Measurements from ENCODE around the gene UBFD1. TPM values are rescaled to one million over a fixed set of nuclear protein-coding genes. Genes with fewer than 3 reads are reported as not detected.

The UBFD1 gene
- total RNA-seq, 6 experiments from 2014 or later = 27.6 to 50.5 (median 37.4) TPM

GRCh38 chr16:23523321-23523720 lies 34.2 kb upstream of the UBFD1 start:
- H3K27me3 ChIP-seq = no peaks in the 10 kb centered on the region
- no peak overlapping the region for H3K27ac ChIP-seq
- DNase-seq = no peak
- H3K9me3 ChIP-seq = no peaks in the 10 kb centered on the region
- WGBS (ENCODE audit: insufficient coverage, low coverage, low lambda C conversion rate, missing lambda C conversion rate) = 90% methylated on average over 3 of the region's 6 CpGs
- ATAC-seq = peak; percentile 31 to 74 (median 58)
- no peak overlapping the region for H3K4me3 ChIP-seq
- no peaks in the 10 kb centered on the region for H3K4me1 ChIP-seq
- intact Hi-C loops (cut with DNase I) = no loop called here
- peaks cover 0 to 33% (median 13%) of the 10 kb centered on the region in 4 donors for H3K36me3 ChIP-seq
- TF ChIP-seq CTCF (IDR thresholded peaks at IDR 0.05) (no peak), POLR2A (IDR thresholded peaks at IDR 0.05) (no peak)

DNA sequence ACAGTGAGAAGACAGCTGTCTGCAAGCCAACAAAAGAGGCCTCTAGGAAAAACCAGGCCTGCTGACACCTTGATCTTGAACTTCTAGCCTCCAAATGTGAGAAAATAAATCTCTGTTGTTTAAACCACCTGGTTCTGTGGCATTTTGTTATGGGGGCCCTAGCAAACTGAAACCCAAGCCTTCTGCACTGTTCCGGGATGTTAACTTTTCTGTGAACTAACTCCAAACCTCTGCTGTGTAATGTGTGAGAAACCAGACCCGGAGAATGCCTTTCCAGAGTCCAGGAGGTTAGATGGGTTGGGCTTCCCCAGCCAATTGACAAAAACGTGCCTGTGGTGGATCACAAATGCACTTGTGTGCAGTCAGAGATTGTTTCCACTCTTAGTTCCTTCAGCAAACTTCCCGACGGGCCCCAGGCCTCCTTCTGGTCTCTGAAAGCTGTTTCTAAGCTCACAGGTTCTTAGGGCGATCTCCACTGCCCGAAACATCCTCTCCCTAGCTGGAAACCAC lies 33.6 kb upstream of the UBFD1 start:
- Histone ChIP-seq H3K4me3 (no peak overlapping the region), H3K27ac (no peak overlapping the region), H3K9me3 (no peaks in the 10 kb centered on the region), H3K36me3 (peaks cover 0 to 39% (median 14%) of the 10 kb centered on the region in 4 donors), H3K27me3 (no peaks in the 10 kb centered on the region), H3K4me1 (no peaks in the 10 kb centered on the region)
- intact Hi-C loops (cut with DNase I) = no loop called here
- ATAC-seq = no peak
- no peak for DNase-seq
- 81% methylated on average over 4 of the region's 7 CpGs for WGBS (ENCODE audit: insufficient coverage, low coverage, low lambda C conversion rate, missing lambda C conversion rate)
- TF ChIP-seq CTCF (IDR thresholded peaks at IDR 0.05) = no peak
- TF ChIP-seq POLR2A (IDR thresholded peaks at IDR 0.05) = no peak

GRCh38 chr16:23524886-23525285 lies 32.6 kb upstream of the UBFD1 start:
- intact Hi-C loops (cut with DNase I) = no loop called here
- TF ChIP-seq CTCF (IDR thresholded peaks at IDR 0.05) (no peak), POLR2A (IDR thresholded peaks at IDR 0.05) (no peak)
- Histone ChIP-seq H3K27me3 (no peaks in the 10 kb centered on the region), H3K27ac (no peak overlapping the region), H3K9me3 (no peaks in the 10 kb centered on the region), H3K4me3 (no peak overlapping the region), H3K36me3 (peaks cover 0 to 43% (median 16%) of the 10 kb centered on the region in 4 donors), H3K4me1 (no peaks in the 10 kb centered on the region)
- no peak for ATAC-seq
- 89% methylated on average over 3 of the region's 3 CpGs for WGBS (ENCODE audit: insufficient coverage, low coverage, low lambda C conversion rate, missing lambda C conversion rate)
- DNase-seq = no peak

DNA sequence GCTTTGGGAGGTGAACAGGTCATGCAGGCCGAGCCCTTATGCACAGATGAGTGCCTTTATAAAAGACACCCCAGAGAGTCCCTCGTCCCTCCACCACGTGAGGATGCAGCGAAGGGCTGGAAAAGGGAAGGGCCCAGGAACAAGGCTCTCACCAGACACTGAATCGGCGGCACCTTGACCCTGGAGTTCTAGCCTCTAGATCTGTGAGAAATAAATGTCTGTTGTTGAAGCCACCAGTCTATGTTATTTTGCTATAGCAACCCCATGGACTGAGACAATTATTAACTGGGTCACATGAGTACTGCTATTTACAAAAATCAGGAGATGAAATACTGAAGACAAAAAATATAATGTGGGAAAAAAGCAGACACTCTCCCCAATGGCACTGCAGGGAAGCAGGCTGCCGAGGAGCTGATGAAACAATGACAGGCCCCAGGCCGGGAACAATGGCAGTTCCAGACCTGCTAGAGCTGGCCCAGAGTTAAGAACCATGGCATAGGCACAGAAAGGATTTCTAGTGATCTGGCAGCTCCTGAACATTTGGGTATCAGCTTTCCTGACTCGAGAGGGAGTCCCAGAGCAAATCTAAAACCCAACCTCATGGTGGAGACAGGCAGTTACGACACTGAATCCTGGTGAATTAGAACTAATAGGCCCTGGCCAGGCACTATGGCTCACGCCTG lies 29.4 kb upstream of the UBFD1 start:
- H3K36me3 ChIP-seq = peaks cover 0 to 51% (median 10%) of the 10 kb centered on the region in 4 donors
- no peak overlapping the region for H3K27ac ChIP-seq

More for the DNA sequence above, 29.4 kb upstream of the UBFD1 start:
- H3K4me1 ChIP-seq = no peaks in the 10 kb centered on the region
- WGBS (ENCODE audit: insufficient coverage, low coverage, low lambda C conversion rate, missing lambda C conversion rate) = 75% methylated on average over 9 of the region's 11 CpGs
- TF ChIP-seq CTCF (IDR thresholded peaks at IDR 0.05) (no peak), POLR2A (IDR thresholded peaks at IDR 0.05) (no peak)
- intact Hi-C loops (cut with DNase I) = no loop called here
- ATAC-seq (peak in 1 of 4 donors; percentile 11), DNase-seq (no peak)
- H3K27me3 ChIP-seq = no peaks in the 10 kb centered on the region
- H3K4me3 ChIP-seq = no peak overlapping the region
- no peaks in the 10 kb centered on the region for H3K9me3 ChIP-seq
